Peyer's patch (tissue), 4 donors: Measurements from ENCODE around the gene SMCP.
A peak's percentile ranks its signal among the peaks of the same experiment; 100 is the strongest.

Experiments used
- CTCF ChIP-seq, 6 experiments: fragments of 450-650 bp in 4 of 6; fragments of 200-600 bp in 2 of 6; sonication (generic) in 1 of 6; IDR thresholded peaks; one replicate each; pipeline ENCODE4 v1.5.1; 2017 to 2019; ENCODE audit warnings: antibody characterized with exemption in 6 of 6, mild to moderate bottlenecking in 3 of 6, moderate library complexity in 1 of 6
- POLR2A ChIP-seq, 2 donors: fragments of 450-650 bp; IDR thresholded peaks; one replicate each; pipeline ENCODE4 v1.5.1; 2017; ENCODE audit warnings: antibody characterized with exemption in 2 of 2, mild to moderate bottlenecking in 2 of 2, moderate library complexity in 2 of 2

- peak in 1 of 6 experiments; percentile 13 for TF ChIP-seq CTCF (IDR thresholded peaks at IDR 0.05)
- TF ChIP-seq POLR2A (IDR thresholded peaks at IDR 0.05): no peak
These were observed at the start of gene SMCP for GRCh38 chr1:152878042-152878441.
